Hematopoietic multipotent progenitor cell treated with erythropoietin and hydrocortisone succinate and interleukin-3 and kit ligand, for 4 days (in vitro differentiated cells): ENCODE measurements around the gene AKIRIN1.
A peak's percentile ranks its signal among the peaks of the same experiment; 100 is the strongest.
"Not testable (repeated sequence)": the region's sequence is repeated elsewhere in the genome, so short reads cannot be mapped to it uniquely, and the experiment has no call there.

Experiments used
- DNase-seq: peaks from one replicate; pipeline ENCODE4 v3.0.0-alpha.2; 2015

Gene AKIRIN1

GRCh38 chr1:38997034-38997900 is 6.2 kb downstream of the AKIRIN1 start:
- DNase-seq, result no peak

DNA sequence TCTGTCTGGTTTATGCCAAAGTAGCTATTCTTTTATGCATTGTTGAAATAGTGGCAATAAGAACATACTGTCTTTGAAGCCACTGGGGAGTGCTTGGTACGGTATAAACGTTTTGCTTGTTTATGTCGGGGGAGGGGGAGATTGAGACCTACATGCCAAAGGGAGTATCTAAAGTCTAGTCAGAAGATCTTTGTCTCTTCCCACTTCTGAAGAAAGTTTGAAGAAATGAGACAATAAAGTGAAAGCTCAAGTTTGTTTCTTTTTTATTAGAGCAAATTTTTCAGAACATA is 6.8 kb downstream of the AKIRIN1 start:
- no peak for DNase-seq

DNA sequence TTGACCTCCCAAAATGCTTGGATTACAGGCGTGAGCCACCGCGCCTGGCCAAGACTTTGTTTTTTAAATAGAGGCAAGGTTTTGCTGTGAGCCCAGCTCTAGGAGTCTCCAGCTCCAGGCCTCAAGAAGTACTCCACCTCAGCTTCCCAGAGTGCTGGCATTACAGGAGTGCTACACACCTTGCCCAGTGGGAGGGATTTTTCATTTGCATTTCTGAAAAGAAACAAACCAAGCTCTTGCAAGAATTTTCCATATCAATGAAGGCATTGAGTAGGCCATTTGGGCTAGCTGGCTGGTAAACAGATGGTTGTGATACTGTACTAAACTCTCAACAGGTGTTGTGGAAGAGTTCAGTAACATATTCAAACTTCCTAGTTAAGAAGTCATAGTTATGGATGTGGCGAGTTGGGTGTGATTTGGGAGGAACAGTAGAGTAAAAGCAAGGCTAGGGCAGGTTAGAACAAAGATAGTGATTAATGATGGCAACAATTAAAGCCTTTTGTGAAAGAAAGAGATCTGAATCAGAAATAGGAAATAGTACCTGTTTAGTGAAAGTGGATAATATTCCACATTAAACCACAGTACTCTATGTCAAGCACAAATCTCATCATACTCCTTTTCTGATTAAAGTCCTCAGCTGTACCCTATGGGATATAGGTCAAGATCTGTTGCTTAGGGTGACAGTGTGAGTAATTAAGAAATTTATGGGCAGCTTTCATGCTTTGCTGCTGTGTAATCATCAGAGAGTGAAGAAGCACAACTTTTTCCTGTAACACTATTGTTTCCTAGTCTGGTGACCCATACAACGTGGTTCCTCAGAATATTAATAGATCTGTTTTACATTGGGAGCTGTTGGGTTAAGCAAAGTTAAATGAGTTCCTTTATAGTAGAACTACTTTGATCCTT is 10.7 kb downstream of the AKIRIN1 start:
- DNase-seq, result no peak

DNA sequence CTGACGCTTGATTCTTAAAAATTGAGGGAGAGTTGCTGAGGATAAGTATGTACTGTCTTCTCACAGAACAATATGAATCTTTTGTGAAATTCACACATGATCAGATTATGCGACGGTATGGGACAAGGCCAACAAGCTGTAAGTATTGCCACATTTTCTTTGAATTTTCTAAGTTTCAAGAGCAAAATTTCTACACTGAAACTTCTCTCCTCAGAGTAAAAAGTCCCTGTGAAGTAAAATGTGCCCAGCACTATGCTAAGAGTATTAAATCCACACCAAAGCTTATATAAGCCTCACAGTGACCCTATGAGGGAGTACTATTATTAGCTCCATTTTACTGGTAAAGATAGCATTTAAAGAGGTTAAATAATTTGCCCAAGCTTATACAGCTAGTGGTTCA is 12.2 kb downstream of the AKIRIN1 start:
- DNase-seq, result no peak

DNA sequence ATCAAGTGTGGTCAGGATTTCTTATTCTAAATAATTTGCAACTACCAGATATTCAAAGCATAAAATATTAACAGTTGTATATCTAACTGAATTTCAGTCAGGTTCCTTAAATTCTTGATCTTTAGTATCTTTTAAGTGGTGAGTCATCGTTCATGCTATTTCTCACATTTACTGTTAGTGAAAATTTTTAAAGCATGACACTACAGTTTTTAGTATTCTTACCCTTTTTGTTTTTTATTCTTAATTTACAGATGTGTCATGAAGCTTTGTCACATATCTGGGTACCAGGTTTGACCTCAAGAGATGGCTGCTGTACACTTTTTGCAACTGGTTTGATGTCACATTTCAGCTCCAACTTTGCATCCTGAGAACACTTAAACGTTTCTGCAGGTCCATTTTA is 12.7 kb downstream of the AKIRIN1 start:
- DNase-seq, result no peak

DNA sequence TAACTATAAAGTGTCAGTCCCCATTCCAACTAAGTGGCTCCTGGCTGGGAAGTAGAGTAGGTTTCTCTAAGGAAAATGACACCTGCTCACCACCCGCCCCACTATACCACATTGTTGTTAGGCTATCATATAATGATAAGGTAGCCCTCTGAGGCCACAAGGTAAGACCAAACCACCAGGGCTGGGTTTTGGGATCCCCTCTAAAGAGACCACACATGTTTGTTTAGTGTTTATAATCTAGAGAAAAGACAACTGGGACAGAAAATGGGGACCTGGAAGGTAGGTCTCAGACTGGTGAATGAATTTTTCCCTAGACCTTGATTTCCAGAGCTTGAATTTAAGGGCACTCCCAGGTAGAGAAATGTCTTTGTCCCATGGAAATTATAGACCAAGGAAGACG is 15.2 kb downstream of the AKIRIN1 start:
- DNase-seq, result no peak

- no peak for DNase-seq
Observed at GRCh38 chr1:39006726-39007645, 15.9 kb downstream of the AKIRIN1 start.

DNA sequence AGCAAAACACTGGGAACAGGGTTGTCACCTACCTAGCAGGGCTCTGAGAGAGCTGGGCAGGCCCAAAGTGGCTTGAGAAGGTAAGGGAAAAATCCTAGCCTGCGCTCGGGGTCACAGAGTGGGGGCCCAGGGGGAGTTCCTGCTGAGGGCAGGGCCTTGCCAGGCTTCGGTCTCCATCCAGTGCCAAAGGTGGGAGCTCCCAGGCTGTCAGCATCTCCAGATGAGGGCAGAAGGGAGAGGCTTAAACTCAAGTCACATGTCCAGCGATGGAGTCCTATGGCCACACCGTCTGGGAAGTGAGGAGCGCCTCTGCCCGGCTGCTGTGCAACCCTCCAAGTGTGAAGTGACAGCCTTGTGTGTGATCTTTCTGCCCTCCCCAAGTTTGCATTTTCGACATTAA is 23.9 kb downstream of the AKIRIN1 start:
- not testable (repeated sequence) for DNase-seq

GRCh38 chr1:39016604-39017171 is 25.6 kb downstream of the AKIRIN1 start:
- no peak for DNase-seq

DNA sequence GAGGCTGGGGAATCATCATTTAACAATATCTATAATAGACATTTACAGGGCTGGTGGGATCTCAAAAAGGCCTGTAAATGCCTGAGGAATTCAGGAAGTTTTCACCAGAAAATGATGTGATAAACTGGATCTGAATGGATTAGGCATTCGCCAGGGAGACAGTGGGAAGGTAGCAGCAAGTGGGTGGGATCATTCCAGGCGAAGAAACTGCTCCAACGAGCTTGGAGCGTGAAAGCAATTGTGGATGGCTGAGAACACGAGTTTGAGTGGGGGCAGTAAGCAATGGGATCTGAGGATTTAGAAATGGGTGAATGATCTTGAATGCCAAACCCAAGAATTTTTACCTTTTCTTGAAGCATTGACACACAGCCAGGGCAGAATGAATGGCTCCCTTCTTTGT is 26.2 kb downstream of the AKIRIN1 start:
- DNase-seq, result no peak

DNA sequence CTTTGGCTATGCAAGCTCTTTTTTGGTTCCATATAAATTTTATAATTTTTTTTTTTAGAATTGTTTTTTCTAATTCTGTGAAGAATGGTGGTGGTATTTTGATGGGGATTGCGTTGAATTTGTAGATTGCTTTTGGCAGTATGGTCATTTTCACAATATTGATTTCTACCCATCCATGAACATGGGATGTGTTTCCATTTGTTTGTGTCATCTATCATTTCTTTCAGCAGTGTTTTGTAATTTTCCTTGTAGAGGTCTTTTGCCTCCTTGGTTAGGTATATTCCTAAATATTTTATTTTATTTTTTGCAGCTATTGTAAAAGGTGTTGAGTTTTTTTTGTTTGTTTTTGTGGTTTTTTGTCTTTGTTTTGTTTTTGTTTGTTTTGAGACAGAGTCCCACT is 29.4 kb downstream of the AKIRIN1 start:
- DNase-seq, result not testable (repeated sequence)

DNA sequence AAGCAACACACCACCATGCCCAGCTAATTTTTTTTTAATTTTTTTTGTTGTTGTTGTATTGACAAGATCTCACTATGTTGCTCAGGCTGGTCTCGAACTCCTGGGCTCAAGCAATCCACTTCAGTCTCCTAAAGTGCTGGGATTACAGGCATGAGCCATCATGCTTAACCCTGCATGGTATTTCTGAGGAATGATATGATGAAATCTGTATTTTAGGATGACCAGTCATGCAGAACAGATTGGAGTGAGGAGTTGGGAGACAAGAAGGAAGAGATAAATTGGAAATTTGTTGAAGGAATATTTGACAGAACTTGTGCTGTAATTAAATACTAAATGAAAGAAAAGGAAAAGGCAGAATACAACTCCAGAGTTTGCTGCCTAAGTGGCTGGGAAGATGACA is 30.4 kb downstream of the AKIRIN1 start:
- DNase-seq, result no peak

DNA sequence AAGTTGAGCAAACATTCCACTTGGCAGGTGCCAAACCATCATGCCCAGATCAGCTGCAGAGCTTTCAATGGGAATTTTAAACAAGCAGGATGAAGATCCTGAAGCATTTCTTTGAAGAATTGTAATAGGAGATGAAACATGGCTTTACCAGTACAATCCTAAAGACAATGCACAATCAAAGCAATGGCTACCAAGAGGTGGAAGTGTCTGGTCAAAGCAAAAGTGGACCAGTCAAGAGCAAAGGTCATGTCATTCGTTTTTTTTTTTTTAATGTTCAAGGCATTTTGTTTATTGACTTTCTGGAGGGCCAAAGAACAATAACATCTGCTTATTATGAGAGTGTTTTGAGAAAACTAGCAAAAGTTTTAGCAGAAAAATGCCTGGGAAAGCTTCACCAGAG is 32.1 kb downstream of the AKIRIN1 start:
- no peak for DNase-seq

DNA sequence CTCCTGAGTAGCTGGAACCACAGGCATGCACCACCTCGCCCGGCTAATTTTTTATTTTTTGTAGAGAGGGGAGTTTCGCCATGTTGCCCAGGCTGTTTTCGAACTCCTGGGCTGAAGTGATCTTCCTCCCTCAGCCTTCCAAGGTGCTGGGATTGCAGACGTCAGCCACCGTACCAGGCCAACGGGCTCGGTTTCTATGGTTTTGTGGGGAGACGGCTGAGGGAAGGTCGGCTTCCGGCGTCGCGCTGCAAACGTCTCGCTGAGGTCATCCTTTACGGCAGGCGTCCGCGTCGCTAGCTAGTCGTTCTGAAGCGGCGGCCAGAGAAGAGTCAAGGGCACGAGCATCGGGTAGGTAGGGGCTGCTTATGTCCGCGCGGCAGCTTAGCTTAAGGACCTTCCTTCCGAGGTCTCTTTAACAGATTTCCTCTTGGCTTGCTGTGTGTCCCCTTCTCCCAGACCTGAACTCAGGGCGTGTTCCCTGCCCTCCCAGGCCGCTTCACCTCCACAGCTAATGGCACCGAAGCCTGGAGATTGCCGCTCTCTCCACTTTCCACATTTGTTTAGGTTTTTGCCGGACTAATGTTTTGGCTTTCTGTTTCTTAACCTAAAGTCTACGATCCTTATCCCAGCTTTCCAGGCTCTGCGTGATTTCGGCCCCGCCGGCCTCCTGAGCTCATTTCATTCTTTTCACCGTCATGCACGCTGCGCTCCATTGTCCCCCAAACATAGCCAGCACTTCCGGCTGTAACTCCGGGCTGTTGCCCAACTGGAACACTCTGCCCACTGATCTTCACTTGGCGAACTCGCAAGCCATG is 35.2 kb downstream of the AKIRIN1 start, which contains the start of gene NDUFS5:
TSS of gene NDUFS5 (plus strand) at position 300 of the 815 bp plus-strand sequence. CDS start 2,375 bp downstream, outside the sequence.
- DNase-seq, result peak; percentile 96

- peak; percentile 63 for DNase-seq
Observed at GRCh38 chr1:39026866-39027507, 35.9 kb downstream of the AKIRIN1 start.

DNA sequence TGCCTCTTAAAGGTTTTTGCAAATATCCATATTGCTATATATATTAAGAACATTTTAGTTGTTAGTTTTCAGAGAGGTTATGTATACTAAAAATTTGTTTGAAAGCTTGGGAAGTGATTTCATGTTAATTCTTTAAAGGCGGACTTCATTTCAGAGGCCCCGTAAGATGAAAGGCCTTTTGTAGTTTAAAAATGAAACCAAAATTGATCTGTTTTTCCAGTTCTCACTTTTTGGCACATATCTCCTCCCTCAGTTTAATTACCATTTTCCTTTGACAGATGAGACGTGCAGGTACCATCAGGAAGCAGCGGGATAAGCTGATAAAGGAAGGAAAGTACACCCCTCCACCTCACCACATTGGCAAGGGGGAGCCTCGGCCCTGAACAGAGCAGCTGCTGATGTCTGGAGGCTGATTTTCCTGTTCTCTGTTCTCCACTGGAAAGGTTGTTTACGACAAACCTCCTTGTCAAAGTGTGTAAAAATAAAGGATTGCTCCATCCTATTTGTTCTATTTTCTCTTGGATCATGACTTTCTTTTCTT is 43.1 kb downstream of the AKIRIN1 start:
- DNase-seq, result no peak

GRCh38 chr1:39036678-39037077 is 45.6 kb downstream of the AKIRIN1 start:
- no peak for DNase-seq

DNA sequence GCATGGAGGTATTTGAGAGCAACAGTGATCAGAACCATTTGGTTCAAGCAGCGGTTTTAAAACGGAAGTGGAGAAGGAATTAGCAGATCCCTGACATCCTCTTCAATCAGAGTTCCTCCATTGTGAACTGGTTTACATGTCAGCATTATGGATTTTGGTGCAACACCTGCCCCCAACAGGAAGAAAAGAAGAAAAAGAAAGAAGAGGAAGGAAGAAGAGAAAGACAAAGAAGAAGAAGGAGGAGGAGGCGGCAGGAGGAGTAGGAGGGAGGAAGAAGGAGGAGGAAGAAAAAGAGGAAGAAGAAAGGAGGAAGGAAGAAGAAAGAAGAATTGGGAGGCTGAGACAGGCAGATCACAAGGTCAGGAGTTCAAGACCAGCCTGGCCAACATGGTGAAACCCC is 52.4 kb downstream of the AKIRIN1 start:
- no peak for DNase-seq

DNA sequence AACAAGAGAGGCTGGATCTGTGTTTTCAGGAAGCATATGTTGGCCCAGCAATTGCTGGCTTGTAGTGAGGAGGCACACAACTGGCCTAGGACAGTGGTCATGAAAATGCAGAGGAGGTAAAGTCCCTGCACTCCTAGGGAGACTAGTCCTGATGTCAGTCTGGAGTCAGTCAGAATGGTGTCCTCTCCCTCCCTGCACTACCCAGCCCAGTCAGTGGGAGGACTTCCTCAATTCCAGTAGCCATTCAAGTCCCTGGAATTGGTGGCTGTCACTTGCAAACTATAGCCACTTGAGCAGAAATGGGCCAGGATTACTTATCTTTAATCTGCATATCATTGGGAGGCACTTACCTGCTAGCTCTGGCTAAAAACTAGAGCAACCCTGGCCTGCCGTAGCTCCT is 53.7 kb downstream of the AKIRIN1 start:
- DNase-seq, result peak; percentile 60

GRCh38 chr1:39045231-39045630 is 54.2 kb downstream of the AKIRIN1 start:
- DNase-seq, result no peak
